DOHH2 (cell line): Measurements from ENCODE around the gene HTT-AS.

Experiments
- CTCF ChIP-seq: fragments of 200-600 bp; sonication (generic); IDR thresholded peaks from one replicate; pipeline ENCODE4 v1.5.1; 2014; ENCODE audit warnings: antibody characterized with exemption, mild to moderate bottlenecking, low read depth, low read length; ENCODE audit not compliant: poor library complexity, severe bottlenecking
- EZH2phosphoT487 ChIP-seq: fragments of 200-600 bp; sonication (generic); IDR thresholded peaks from 2 replicates; pipeline ENCODE4 v1.6.1; 2017; ENCODE audit warnings: borderline replicate concordance, mild to moderate bottlenecking, antibody characterized with exemption, low read length, moderate library complexity, mixed read lengths

- no peak for TF ChIP-seq CTCF
- no peak for TF ChIP-seq EZH2phosphoT487
Measured at GRCh38 chr4:3112201-3112600, 37.9 kb upstream of the HTT-AS start.
